OCI-LY3 (cell line): ENCODE results near the gene DSCAM.

ENCODE experiments used
- H2AFZ ChIP-seq: fragments of 200-600, 300-600 bp; shearing (Covaris generic); 2 replicates; pipeline ENCODE4 v1.6.0; 2014; ENCODE audit warnings: antibody characterized with exemption, low read depth, low read length
- H3K27ac ChIP-seq: fragments of 200-600, 300-600 bp; sonication (generic); 2 replicates; pipeline ENCODE4 v1.5.1; 2014; ENCODE audit warnings: mild to moderate bottlenecking, low read length, moderate library complexity, mixed read lengths
- H3K27me3 ChIP-seq: fragments of 200-600, 300-600 bp; sonication (generic); 2 replicates; pipeline ENCODE4 v1.6.1; 2014; ENCODE audit warnings: low read depth, low read length, mixed read lengths
- H3K36me3 ChIP-seq: fragments of 200-600, 300-600 bp; sonication (generic); replicated peaks from 2 replicates; pipeline ENCODE3; 2014; ENCODE audit warnings: low read depth, low read length, mixed read lengths
- H3K4me1 ChIP-seq: fragments of 300-600, 200-600 bp; sonication (generic); 2 replicates; pipeline ENCODE4 v1.6.1; 2014; ENCODE audit warnings: low read length, mixed read lengths
- H3K4me2 ChIP-seq: fragments of 200-600, 300-600 bp; sonication (generic); 2 replicates; pipeline ENCODE4 v1.6.1; 2014; ENCODE audit warnings: low read length, mixed read lengths
- H3K4me3 ChIP-seq: fragments of 300-600, 200-600 bp; sonication (generic); 2 replicates; pipeline ENCODE4 v1.5.1; 2014; ENCODE audit warnings: antibody characterized with exemption, mild to moderate bottlenecking, low read length, moderate library complexity
- H3K79me2 ChIP-seq: fragments of 300-600, 200-600 bp; shearing (Covaris generic); 2 replicates; pipeline ENCODE4 v1.6.1; 2014; ENCODE audit warnings: mild to moderate bottlenecking, low read length, mixed read lengths
- H3K9ac ChIP-seq: fragments of 300-600, 200-600 bp; shearing (Covaris generic); 2 replicates; pipeline ENCODE4 v1.6.0; 2014; ENCODE audit warnings: mild to moderate bottlenecking, low read length, moderate library complexity
- H3K9me3 ChIP-seq: fragments of 200-600, 300-600 bp; shearing (Covaris generic); 2 replicates; pipeline ENCODE4 v1.6.1; 2014; ENCODE audit warnings: low read length, mixed read lengths; ENCODE audit not compliant: insufficient read depth
- H4K20me1 ChIP-seq: fragments of 200-600, 300-600 bp; sonication (generic); 2 replicates; pipeline ENCODE4 v1.6.1; 2016; ENCODE audit warnings: low read length, mixed read lengths; ENCODE audit not compliant: insufficient read depth
- EZH2phosphoT487 ChIP-seq: fragments of 200-600 bp; shearing (Covaris generic); IDR thresholded peaks from 2 replicates; pipeline ENCODE4 v1.6.1; 2018; ENCODE audit warnings: antibody characterized with exemption, mixed run types, low read depth
- TF ChIP-seq, protein P1 (sequence below): fragments of 200-600, 300-600 bp; sonication (generic); IDR thresholded peaks from 2 replicates; pipeline ENCODE4 v1.5.1; 2014; ENCODE audit warnings: antibody characterized with exemption, low read length, low read depth

DSCAM gene

DNA sequence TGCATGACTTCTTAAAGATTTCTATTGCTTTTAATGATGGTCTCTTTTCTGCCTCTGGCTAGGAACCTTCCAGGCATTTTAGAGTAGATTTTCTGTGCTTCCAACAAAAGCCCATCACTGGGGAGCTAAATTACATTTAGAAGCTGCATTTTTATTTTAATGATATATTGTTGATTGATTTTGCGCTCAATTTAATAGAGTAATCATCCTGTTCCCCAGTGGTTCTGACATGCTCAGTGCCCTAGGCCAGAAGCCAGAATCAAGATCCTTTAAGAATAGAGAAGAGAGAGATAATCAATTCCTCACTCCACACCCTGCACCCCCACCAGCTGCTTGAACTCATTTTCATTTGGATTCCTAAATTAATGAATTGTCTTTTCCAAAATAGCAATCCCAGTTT lies 881.9 kb downstream of the DSCAM start:
- no peak for TF ChIP-seq EZH2phosphoT487
- TF ChIP-seq, protein P1, sequence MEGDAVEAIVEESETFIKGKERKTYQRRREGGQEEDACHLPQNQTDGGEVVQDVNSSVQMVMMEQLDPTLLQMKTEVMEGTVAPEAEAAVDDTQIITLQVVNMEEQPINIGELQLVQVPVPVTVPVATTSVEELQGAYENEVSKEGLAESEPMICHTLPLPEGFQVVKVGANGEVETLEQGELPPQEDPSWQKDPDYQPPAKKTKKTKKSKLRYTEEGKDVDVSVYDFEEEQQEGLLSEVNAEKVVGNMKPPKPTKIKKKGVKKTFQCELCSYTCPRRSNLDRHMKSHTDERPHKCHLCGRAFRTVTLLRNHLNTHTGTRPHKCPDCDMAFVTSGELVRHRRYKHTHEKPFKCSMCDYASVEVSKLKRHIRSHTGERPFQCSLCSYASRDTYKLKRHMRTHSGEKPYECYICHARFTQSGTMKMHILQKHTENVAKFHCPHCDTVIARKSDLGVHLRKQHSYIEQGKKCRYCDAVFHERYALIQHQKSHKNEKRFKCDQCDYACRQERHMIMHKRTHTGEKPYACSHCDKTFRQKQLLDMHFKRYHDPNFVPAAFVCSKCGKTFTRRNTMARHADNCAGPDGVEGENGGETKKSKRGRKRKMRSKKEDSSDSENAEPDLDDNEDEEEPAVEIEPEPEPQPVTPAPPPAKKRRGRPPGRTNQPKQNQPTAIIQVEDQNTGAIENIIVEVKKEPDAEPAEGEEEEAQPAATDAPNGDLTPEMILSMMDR = no peak
- H3K9ac ChIP-seq = no peak overlapping the region
- H3K36me3 ChIP-seq = no peaks in the 10 kb centered on the region
- H3K4me1 ChIP-seq = no peaks in the 10 kb centered on the region
- H3K27me3 ChIP-seq = no peaks in the 10 kb centered on the region
- H3K4me2 ChIP-seq = no peak overlapping the region
- H3K79me2 ChIP-seq = no peaks in the 10 kb centered on the region
- H2AFZ ChIP-seq = no peak overlapping the region
- H4K20me1 ChIP-seq = no peaks in the 10 kb centered on the region
- H3K9me3 ChIP-seq = no peaks in the 10 kb centered on the region
- no peak overlapping the region for H3K4me3 ChIP-seq
- H3K27ac ChIP-seq = no peak overlapping the region

DNA sequence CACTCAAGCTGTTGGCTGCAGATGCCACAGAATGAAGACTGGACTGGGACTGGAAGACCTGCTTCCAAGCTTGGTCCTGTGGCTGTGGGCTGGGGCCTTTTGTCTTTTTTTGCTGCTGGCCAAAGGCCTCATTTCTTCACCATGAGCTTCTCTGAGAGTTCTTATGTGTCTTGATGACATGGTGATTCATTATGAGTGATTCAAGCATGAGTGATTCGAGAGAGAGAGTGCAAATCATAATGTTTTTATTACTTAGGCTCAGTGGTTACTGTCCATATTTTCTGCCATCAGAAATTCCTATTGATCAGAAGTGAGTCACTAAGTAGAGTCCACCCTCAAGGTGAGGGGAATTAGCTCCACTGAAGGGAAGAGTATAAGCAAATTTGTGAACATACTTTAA lies 885.7 kb downstream of the DSCAM start:
- no peaks in the 10 kb centered on the region for H3K36me3 ChIP-seq
- no peaks in the 10 kb centered on the region for H3K79me2 ChIP-seq
- H2AFZ ChIP-seq = no peak overlapping the region
- no peak overlapping the region for H3K4me3 ChIP-seq
- no peak overlapping the region for H3K9ac ChIP-seq
- no peak overlapping the region for H3K27ac ChIP-seq
- no peaks in the 10 kb centered on the region for H3K27me3 ChIP-seq
- TF ChIP-seq EZH2phosphoT487 = no peak
- H3K4me1 ChIP-seq = no peaks in the 10 kb centered on the region
- no peak overlapping the region for H3K4me2 ChIP-seq
- H4K20me1 ChIP-seq = no peaks in the 10 kb centered on the region
- no peaks in the 10 kb centered on the region for H3K9me3 ChIP-seq
